Endometrial microvascular endothelial cells (primary cell): Measurements from ENCODE around the gene LTBP1. TPM values are rescaled to one million over a fixed set of nuclear protein-coding genes. Genes with fewer than 3 reads are reported as not detected.

ENCODE experiments used
- in situ Hi-C: cut with HindIII; loops from 2 replicates; pipeline ENCODE4 v1.10.0; 2017; ENCODE audit warnings: low sequenced_read_pairs, low pct_unique_long_range_greater_than_20kb; ENCODE audit errors: inconsistent ontology term
- total RNA-seq: library from RNA; depleted of rRNA; stranded (reverse); fragments of >200 nt; gene quantifications from one replicate; pipeline ENCODE4 v1.2.3, GENCODE V29; 2015; ENCODE audit errors: inconsistent ontology term

The LTBP1 gene
- total RNA-seq, 1 donor from 2014 or later, result 146 TPM

DNA sequence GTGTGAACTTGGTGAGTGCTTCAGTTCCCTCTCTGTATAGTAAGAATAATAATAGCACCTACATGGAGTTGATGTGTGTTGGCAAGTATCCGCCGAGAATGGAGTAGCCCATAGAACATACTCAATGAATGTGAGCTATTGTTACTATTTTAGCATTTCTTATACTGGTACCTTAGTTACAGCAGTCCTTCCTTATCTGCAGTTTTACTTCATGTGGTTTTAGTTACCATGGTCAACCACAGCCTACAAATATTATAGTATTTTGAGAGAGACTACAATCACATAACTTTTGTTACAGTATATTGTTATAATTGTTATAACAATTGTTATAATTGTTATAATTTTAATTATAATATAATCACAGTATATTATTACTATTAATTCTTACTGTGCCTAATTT, 377.2 kb downstream of the LTBP1 start:
- in situ Hi-C loops, result no loop called here

DNA sequence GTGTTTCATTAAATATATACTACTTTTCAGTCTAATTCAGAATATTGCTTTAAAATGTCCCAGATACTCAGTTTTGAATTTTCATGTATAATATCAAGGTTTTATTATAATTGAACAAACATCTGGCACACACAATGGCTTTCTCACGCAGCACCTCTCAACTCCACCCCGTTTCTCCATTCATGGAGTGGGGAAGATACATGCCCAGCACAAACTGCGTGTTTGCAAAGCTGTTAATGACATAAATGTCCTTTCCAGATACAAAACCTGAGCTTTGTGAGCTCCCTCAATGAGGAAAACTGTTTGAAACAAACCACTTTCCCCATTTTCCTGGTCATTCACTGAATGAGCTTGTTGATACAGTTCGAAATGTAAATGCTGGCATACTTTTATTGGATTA, 379.3 kb downstream of the LTBP1 start:
- in situ Hi-C loops, result no loop called here

DNA sequence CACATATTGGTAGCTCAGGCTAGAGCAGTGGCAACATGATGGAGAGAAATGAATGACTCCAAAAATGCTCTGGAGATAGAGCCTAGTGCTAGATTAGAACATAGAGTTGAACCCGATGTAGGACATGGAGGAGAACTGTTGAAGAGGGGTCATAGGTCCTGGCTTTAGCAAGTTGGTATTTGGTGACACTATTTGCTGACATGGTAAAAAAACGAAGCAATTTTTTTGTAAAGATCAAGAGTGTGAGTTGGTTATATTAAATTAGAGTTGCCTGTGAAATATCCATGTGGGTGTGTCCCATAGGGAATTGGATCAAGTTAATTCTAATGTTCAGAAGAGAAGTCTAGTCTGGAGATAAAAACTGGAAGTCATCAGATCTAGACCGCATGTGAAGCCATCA, 386.7 kb downstream of the LTBP1 start:
- in situ Hi-C loops, result no loop called here

DNA sequence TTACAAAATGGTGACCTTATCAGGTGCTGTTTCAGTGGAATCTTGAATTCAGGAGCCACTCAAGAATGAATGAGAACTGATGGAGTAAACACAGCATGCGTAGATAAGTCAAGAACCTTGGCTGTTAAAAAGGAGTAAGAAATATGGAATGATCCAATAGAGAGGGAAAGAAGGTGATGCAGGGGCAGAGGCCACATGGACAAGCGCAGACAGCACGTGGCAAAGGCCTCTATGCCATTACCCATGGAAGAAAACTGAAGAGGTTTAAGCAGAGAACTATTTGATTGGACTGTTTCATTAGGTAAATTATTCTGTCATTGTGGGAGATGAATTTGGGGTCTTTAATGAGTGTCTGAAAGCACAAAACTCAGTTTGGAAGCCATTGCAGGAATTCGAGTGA, 387.3 kb downstream of the LTBP1 start:
- in situ Hi-C loops, result no loop called here

DNA sequence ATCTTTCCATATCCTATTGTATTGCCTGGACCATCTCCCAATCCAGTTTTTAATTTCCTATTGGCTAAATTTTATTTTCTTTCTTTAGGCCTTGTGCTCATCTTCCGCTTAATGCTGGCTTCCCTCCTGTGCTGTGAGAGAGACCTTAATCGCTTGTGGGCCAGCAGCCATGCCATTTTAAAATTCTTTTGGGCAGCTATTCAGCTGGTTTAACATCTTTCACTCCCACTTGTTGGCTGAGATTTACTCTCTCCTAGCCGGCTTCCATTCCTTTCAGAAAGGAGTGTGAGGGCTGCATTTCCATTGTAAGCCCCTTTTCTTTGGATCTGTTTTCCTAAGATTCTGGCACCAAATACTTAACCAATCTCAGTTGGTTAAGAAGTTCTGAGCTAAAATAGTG, 388.8 kb downstream of the LTBP1 start:
- in situ Hi-C loops, result no loop called here

DNA sequence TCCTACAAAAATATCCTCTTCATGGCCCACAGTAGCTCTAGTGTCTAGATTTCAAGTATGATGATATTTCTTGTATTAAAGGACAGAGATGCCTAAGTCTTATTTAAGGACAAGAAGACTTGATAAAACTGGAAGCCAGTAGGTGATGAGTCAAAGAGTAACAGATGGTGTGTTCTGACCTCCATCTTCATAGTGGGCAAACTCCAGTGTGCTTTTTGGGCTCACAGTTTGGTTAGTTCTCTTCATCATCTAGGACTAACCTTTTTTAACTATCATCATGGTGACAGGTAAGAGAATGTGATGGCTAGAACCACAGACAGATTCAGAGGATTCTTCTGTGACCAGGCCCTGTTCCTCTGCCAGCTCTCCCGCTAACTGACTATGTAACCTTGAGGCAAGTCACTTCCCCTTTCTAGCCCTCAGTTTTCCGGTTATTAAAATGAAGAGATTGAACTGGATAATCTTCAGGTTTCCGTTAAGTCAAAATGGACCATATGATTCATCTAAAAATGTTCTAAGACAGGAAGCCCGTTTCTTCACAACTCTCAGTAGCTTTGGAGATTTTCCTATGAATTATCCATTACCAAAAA, 389.4 kb downstream of the LTBP1 start:
- in situ Hi-C loops, result no loop called here

DNA sequence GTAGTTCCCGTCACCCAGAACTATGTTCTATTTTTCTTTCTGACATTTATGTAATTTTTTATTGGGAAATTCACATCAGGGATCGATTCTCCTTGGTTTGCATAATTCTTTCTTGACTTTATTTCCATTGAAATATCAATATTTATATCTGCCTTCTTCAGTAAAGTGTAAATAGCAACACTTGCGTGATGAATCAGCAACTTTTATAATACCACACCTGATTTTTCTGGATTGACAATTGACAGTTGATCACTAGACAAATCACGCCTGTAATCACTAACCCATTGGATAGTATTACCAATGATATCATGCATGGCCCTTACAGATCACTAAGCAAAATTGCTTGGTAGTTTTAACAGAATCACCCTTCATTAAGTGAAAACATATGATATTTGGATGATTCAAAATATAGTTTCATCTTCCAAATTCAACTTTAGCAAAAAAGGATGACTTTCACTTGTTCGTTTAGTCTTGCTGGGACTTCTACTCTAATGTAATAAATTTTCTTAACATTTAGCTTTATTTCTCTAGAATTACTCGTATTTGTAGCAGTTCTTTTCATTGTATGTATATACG, 390.7 kb downstream of the LTBP1 start:
- in situ Hi-C loops, result no loop called here

DNA sequence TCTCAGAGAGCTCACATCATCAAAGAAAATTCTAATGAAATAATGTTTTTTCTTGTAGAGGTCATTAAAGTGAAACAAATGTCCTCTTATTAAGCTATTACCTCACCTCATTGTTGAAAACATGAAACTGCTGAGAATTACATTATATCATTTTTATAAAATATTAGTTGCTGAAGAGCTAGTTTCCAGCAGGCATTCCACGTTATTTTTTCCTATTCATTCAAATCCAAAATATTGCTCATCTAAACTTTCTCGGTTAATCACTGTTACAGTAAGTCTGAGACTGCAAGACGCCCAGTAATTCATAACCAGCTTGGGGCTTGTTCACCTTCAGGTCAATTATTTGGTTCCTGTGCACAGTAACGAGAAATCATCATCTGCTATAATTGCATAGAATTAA, 391.2 kb downstream of the LTBP1 start:
- in situ Hi-C loops, result no loop called here

DNA sequence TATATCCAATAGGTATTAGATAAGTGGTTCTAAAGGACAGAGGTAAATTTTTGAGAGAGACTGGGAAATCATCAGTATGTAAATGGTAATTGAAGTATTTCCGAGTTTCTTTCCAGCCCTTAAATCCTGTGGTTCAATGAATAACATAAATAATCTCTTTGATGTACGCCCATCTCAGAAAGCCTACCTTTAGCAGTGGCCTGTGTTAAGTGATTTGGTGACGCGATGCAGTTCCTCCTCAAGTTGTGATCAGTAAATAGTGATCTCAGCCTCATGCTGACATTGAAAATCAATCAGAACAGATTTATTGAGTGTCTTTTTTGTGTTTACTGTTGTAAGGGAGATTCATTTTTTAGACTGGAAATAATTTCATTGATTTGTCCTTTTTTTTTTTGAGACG, 392.5 kb downstream of the LTBP1 start:
- in situ Hi-C loops, result no loop called here

DNA sequence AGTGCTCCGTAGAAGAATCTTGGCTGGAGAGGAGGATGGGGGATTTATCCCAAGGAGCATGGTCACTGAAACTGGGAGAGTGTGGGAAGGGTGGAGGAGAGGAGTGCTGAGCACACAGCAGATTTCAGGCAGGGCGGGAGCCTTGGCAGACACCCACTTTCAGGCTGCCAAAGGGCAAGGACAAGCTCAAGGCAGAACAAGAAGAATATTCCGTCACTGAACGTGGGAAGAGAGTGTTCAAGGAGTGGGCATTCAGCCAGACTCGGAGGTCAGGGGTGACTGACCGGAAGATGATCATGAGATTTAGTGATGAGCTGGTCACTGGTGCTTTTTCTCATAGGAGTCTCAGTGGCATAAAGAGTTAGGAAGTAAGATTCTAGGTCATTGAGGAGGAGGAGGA, 393.5 kb downstream of the LTBP1 start:
- in situ Hi-C loops, result no loop called here

DNA sequence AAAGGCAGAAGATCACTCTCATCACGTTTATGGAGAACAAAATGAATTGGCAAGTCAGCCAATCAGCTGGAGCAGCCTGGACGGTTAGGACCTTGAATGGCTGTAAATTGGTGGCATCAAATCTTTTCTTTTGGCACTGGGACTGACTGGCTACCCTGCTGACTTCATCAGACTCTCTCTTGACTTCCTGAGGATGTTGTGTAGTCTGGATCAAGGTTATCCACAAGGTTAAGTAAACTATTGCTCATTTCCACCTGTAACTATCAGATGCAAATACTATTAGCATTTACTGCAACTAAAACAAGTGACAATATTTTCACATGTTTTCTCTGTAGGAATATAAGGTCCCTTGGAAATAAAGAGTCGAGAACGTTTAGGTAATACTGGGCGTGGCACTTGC, 395.4 kb downstream of the LTBP1 start:
- in situ Hi-C loops, result no loop called here

DNA sequence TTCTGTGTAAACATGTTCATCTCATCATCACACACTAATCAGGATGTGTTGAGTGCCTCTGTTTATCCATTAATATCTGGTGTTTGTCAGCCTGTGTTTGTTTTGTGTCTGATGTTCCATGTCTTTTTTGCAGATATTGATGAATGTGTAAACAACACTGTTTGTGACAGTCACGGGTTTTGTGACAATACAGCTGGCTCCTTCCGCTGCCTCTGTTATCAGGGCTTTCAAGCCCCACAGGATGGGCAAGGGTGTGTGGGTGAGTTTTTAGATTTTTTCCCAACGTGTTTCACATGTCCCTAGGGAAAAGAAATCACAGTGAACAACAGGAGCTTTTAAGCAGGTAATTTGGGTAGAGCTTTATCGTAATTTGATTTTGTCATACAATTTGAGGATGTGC, 396.0 kb downstream of the LTBP1 start:
- in situ Hi-C loops, result no loop called here

DNA sequence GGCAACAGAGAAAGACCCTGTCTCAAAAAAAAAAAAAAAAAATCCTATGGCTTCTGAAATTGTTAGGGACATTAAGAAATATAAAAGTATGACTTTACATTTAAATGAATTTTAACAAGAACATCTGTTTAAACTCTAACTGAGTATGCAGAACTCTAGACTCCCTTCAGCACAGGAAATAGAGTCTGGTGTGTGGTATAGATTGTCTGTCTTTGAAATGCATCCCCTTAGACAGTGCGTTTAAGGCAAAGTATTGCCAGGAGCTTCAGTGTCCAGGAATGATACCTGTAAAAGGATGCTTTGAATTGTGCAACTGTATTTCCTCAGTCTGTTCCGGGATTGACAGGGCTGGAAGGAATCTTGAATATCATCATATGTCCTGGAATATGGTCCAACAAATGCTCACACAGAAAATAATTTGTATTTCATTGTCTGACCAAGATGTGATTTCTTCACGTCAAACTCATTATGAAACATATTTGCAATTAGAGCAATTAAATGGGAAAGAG, 396.7 kb downstream of the LTBP1 start:
- in situ Hi-C loops, result no loop called here

DNA sequence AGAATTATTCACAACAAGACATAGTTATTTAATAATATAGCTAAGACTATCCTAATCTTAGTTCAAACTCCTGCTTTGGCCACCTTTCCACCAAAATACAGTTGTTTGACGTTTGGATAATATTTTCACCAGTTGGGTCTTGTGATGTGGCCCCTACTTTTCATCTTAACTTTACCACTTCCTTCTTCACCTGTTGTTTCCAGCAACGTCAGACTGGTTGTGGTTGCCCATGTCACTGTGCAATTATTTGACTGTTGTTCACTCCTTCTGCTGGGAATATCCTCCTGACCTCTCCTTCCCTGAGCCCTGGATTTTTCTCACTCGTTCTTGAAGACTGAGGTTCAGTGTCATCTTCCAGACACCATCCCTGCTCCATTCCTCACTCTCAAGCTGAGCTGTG, 397.5 kb downstream of the LTBP1 start:
- in situ Hi-C loops, result no loop called here

DNA sequence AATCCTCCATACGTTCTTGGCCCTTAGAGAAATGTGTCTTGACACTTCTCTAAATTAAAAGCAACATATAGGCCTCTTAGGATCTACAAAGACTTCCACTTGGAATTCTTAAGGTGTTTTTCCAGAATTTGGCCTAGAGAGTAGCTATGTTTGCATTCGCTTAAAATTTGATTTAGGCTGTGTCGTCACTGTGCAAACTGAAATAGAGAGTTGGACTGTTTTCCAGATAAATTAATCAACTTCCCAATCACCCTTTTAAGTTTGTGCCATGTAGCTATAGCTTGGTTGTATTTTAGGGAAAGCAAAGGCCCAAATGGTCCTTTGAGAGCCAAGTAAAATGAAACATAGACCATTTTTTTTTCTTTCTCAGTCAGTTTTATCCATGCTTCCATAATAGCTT, 401.1 kb downstream of the LTBP1 start:
- in situ Hi-C loops, result no loop called here

DNA sequence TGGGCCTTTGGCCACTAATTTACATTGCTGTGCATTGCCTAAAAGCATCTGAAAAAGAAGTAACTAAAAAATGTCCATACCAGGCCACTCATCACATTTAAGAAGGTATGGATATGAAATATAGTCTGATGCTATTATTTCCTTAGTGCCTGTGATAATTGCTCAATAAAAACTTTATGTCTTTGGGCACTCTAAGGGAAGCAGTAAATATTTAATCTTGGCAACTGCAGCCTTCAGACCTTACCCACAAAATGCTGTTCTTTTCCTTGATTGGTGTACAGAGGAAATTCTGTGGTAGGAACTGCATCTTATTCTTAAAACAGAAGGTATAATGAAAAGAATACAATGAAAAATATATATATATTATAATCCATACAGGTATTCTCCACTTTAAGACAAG, 403.9 kb downstream of the LTBP1 start:
- in situ Hi-C loops, result no loop called here

DNA sequence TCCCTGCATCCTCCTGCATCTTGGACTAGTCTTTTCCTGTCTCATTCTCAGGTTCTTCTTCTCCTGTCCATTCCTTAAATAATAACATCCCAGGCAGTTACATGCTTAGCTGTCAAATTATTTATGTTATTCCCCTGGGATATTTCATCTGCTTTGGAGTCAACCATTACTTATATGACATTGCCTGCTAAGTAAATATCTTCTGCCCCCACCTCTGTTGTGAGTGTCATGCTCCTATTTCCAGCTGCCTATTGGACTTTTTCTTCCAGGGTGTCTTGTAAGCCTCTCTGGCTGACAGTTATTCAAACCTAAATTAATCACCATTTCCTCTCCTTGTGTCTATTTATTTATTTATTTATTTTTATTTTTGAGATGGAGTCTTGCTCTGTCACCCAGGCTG, 405.0 kb downstream of the LTBP1 start:
- in situ Hi-C loops, result no loop called here

DNA sequence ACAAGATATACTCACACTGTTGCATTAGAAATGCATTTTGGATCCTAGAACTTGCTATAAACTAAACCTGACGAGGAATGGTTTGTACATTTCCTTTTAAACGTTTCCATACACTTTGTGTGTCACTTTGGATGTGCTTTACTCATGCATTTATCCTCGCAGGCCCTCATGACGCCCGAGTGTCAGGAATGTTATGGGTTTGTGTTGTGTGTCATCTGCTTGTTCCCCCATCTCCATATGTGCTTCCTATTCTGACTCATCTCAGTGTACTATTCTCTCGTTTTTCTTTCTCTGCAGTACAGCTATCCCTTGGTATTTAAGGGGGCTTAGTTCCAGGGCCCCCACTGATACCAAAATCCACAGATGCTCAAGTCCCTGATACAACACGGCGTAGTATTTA, 408.2 kb downstream of the LTBP1 start:
- in situ Hi-C loops, result no loop called here

DNA sequence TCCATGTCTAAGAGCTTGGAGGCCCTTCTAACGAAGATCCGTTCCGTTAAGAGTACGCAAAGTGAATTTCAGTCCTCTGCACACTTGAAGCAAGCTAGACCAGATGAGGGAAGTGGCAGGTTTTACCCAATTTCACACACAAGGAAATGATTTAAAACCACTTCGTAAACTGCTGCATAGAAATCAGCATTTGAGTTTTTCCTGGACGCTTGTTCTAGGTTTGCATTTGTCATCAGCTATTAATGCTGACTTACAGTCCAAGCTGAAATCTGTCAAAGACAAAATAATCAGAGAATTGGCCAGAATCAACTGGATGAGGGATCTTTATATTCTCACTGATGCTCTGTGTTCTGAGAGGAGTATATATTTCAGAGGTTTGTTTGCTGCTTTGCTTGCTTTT, 412.1 kb downstream of the LTBP1 start:
- in situ Hi-C loops, result no loop called here

DNA sequence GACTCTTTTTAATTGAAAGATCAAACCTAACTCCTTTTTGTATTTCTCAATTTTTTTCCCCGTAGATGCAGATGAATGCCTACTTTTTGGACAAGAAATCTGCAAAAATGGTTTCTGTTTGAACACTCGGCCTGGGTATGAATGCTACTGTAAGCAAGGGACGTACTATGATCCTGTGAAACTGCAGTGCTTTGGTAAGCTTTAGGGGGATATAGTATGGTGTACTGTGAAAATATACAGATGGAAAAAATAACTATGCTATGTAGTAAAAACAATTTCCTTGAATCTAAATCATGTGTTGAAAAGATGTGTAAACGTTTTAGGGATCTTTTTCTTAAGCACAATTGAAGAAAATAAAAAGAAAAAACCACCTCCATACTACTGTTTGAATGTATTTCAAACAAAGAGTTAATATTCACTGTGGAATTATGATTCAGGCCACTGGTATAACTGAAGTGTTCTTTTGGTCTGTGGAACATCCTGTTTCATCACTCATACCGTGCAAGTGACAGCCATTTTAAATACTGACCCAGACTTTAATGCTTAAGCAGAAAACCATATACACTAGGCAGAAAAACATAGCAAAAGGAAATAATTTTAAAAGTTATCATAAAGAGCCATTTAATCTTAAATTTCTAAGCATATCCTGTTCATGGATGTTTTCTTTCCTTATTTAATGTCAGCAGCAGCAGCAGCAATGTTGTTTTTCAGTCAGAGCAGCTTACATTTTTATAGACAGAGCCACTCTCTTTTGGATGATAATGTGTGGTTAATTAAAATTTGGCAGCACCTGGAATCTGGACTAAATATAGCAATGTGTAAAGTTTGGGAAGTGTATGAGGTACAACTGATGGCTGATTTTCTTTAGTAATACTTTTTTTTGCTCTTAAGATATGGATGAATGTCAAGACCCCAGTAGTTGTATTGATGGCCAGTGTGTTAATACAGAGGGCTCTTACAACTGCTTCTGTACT, 416.9 kb downstream of the LTBP1 start:
- in situ Hi-C loops, result no loop called here
